Caco-2 (cell line): ENCODE data around the gene LCN12. TPM values are rescaled to one million over a fixed set of nuclear protein-coding genes. Genes with fewer than 3 reads are reported as not detected.
A peak's percentile ranks its signal among the peaks of the same experiment; 100 is the strongest.

Experiments
- BruUV-seq: library from RNA; stranded (reverse); fragments of 400-500 nt; replicated peaks from 2 replicates; lab custom pipeline; 2021; lab: Mats Ljungman, UMichigan
- CTCF ChIA-PET: fragments of 300-600 bp; sonication (Branson Sonifier 250); formaldehyde crosslinking; loops from one replicate; lab custom pipeline; 2022; ENCODE audit warnings: antibody characterized with exemption; lab: Charles Lee
- POLR2A ChIA-PET: fragments of 300-600 bp; sonication (Branson Sonifier 250); formaldehyde crosslinking; loops from one replicate; lab custom pipeline; 2022; ENCODE audit warnings: antibody characterized with exemption; lab: Charles Lee
- DNase-seq, 2 experiments: peaks; one replicate each; pipeline versions ENCODE4 v3.0.0 to v3.0.0-alpha.2; 2020 to 2022
- H3K27me3 ChIP-seq: replicated peaks from 2 replicates; pipeline ENCODE4 v1.6.0; 2011; ENCODE audit warnings: low read length; ENCODE audit not compliant: control insufficient read depth, insufficient read depth
- H3K36me3 ChIP-seq: 2 replicates; pipeline ENCODE4 v1.5.1; 2011; ENCODE audit warnings: low read length; ENCODE audit not compliant: control insufficient read depth, insufficient read depth
- H3K4me1 ChIP-seq: fragments of 250-450 bp; sonication (Bioruptor Pico); 2 replicates; pipeline ENCODE4 v1.5.1; 2020; ENCODE audit warnings: mild to moderate bottlenecking
- H3K4me3 ChIP-seq: 2 replicates; pipeline ENCODE4 v1.5.1; 2011; ENCODE audit warnings: low read depth, mild to moderate bottlenecking, control low read depth, low read length
- H3K9me3 ChIP-seq: fragments of 250-450 bp; sonication (Bioruptor Pico); 2 replicates; pipeline ENCODE4 v1.5.1; 2020; ENCODE audit warnings: mild to moderate bottlenecking, moderate library complexity
- H3K27ac Mint-ChIP-seq: one replicate; pipeline ENCODE4 v1.8.0; 2022; ENCODE audit warnings: mixed read lengths; ENCODE audit not compliant: unreplicated experiment
- H3K27me3 Mint-ChIP-seq: one replicate; pipeline ENCODE4 v1.8.0; 2022; ENCODE audit warnings: mixed read lengths; ENCODE audit not compliant: insufficient read depth, unreplicated experiment
- H3K36me3 Mint-ChIP-seq: one replicate; pipeline ENCODE4 v1.8.0; 2022; ENCODE audit warnings: mild to moderate bottlenecking, mixed read lengths; ENCODE audit not compliant: insufficient read depth, unreplicated experiment
- H3K4me1 Mint-ChIP-seq: one replicate; pipeline ENCODE4 v1.8.0; 2022; ENCODE audit warnings: low read depth, mixed read lengths; ENCODE audit not compliant: unreplicated experiment
- H3K4me3 Mint-ChIP-seq: one replicate; pipeline ENCODE4 v1.8.0; 2022; ENCODE audit warnings: mild to moderate bottlenecking, moderate library complexity, mixed read lengths; ENCODE audit not compliant: unreplicated experiment
- H3K9me3 Mint-ChIP-seq: one replicate; pipeline ENCODE4 v1.8.0; 2022; ENCODE audit warnings: mixed read lengths; ENCODE audit not compliant: unreplicated experiment
- CTCF ChIP-seq, 2 experiments: fragments of 200-600 bp in 1 of 2; IDR thresholded peaks; 1 replicate in 1 of 2; 2 replicates in 1 of 2; pipeline versions ENCODE4 v1.5.1 to v1.8.0; 2011 to 2022; ENCODE audit warnings: antibody characterized with exemption in 1 of 2, control low read depth in 1 of 2, inconsistent platforms in 1 of 2, low read depth in 1 of 2, low read length in 1 of 2, mild to moderate bottlenecking in 1 of 2, moderate library complexity in 1 of 2; ENCODE audit not compliant: insufficient read depth in 1 of 2, severe bottlenecking in 1 of 2, unreplicated experiment in 1 of 2
- intact Hi-C: fragments of 100-400 bp; cut with micrococcal nuclease; formaldehyde crosslinking; loops from one replicate; pipeline ENCODE4 v1.10.0; 2022; ENCODE audit not compliant: unreplicated experiment
- total RNA-seq: library from RNA; stranded (reverse); gene quantifications from 2 replicates; pipeline ENCODE4 v1.2.3, GENCODE V29; 2022

The LCN12 gene
- total RNA-seq, 1 experiment from 2014 or later = 20.0 TPM

DNA sequence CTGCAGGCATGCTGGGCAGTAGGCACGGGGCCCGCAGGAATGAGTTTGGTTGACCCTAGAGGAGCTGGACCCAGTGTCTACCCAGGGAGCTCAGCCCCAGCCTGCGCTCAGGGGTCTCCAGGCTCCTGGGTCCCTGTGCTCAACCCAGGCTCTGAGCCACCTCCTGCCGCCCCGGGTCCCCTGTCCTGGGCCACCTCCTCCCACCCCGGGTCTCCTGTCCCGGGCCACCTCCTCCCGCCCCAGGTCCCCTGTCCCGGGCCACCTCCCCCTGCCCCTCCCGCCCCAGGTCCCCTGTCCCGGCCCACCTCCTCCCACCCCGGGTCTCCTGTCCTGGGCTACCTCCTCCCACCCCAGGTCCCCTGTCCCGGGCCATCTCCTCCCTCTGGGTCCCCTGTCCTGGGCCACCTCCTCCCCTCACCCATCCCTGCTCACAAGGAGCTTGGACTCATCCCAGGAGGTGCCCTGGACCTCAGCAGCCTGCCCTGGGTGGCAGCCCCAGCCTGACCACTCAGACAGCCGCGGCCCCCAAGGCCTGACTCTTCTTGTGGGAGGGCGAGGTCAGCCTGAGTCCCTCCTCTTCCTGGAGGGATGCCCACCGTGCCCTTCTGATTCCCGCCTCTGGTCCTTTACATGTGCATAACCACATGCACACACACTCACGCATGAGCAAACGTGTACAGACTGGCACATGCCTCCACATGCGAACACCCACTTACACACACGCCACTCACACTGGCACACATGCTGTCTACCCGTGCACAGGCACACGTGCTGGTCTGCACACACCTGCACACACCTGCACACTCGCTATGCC is 2.4 kb downstream of the LCN12 start:
- H3K27me3 ChIP-seq = no peaks in the 10 kb centered on the region
- H3K9me3 ChIP-seq = no peaks in the 10 kb centered on the region
- H3K36me3 Mint-ChIP-seq = peaks cover 8% of the 10 kb centered on the region
- no peaks in the 10 kb centered on the region for H3K27me3 Mint-ChIP-seq
- intact Hi-C loops = no loop called here
- H3K4me1 Mint-ChIP-seq = no peaks in the 10 kb centered on the region
- BruUV-seq = no TSS peak
- H3K4me1 ChIP-seq = peaks cover 9% of the 10 kb centered on the region
- no peak overlapping the region for H3K4me3 ChIP-seq
- no peak for TF ChIP-seq CTCF (IDR thresholded peaks at IDR 0.05; ENCODE audit: insufficient read depth in 1 of 2, low read depth in 1 of 2, low read length in 1 of 2, severe bottlenecking in 1 of 2, unreplicated experiment in 1 of 2)
- H3K27ac Mint-ChIP-seq = no peak overlapping the region
- H3K9me3 Mint-ChIP-seq = peaks cover 12% of the 10 kb centered on the region
- ChIA-PET POLR2A (no interaction called here), CTCF (interaction anchor here (0.7 kb wide), 1 partner anchor 138 kb away, joined by 12 read pairs; no protein-coding TSS in a partner anchor)
- no peak overlapping the region for H3K4me3 Mint-ChIP-seq
- DNase-seq = no peak
- H3K36me3 ChIP-seq = no peaks in the 10 kb centered on the region; the same call in 1 of the 2 replicates

- Mint-ChIP-seq H3K4me1 (no peaks in the 10 kb centered on the region), H3K27ac (no peak overlapping the region), H3K9me3 (peaks cover 12% of the 10 kb centered on the region), H3K27me3 (no peaks in the 10 kb centered on the region), H3K36me3 (peaks cover 1% of the 10 kb centered on the region), H3K4me3 (no peak overlapping the region)
- ChIA-PET CTCF (interaction anchor here (0.7 kb wide), 2 partner anchors 10 to 137 kb away, joined by 3 to 12 read pairs; no protein-coding TSS in a partner anchor), POLR2A (no interaction called here)
- Histone ChIP-seq H3K4me3 (no peak overlapping the region), H3K36me3 (no peaks in the 10 kb centered on the region; the same call in 1 of the 2 replicates), H3K9me3 (no peaks in the 10 kb centered on the region), H3K27me3 (no peaks in the 10 kb centered on the region), H3K4me1 (peaks cover 7% of the 10 kb centered on the region)
- DNase-seq = no peak
- intact Hi-C loops = no loop called here
- no peak for TF ChIP-seq CTCF (IDR thresholded peaks at IDR 0.05; ENCODE audit: insufficient read depth in 1 of 2, low read depth in 1 of 2, low read length in 1 of 2, severe bottlenecking in 1 of 2, unreplicated experiment in 1 of 2)
- no TSS peak for BruUV-seq
Measured at GRCh38 chr9:136955202-136955942, 3.3 kb downstream of the LCN12 start.

GRCh38 chr9:136955943-136956335 is 3.9 kb downstream of the LCN12 start:
- intact Hi-C loops = no loop called here
- no peaks in the 10 kb centered on the region for H3K9me3 ChIP-seq
- Mint-ChIP-seq H3K9me3 (peaks cover 12% of the 10 kb centered on the region), H3K27me3 (no peaks in the 10 kb centered on the region), H3K36me3 (peaks cover 6% of the 10 kb centered on the region), H3K4me1 (no peaks in the 10 kb centered on the region), H3K4me3 (no peak overlapping the region), H3K27ac (peak overlapping the region; percentile 22)
- H3K27me3 ChIP-seq = no peaks in the 10 kb centered on the region
- DNase-seq = no peak
- 0 out of 2 replicates have a peak, but pooled peaks cover 1% of the 10 kb centered on the region for H3K4me1 ChIP-seq
- POLR2A ChIA-PET = no interaction called here
- no peak overlapping the region for H3K4me3 ChIP-seq
- BruUV-seq = no TSS peak
- CTCF ChIA-PET = no interaction called here
- no peaks in the 10 kb centered on the region; the same call in 1 of the 2 replicates for H3K36me3 ChIP-seq
- TF ChIP-seq CTCF (IDR thresholded peaks at IDR 0.05; ENCODE audit: insufficient read depth in 1 of 2, low read depth in 1 of 2, low read length in 1 of 2, severe bottlenecking in 1 of 2, unreplicated experiment in 1 of 2) = no peak
